ENCODE results near the gene FGF12. TPM values are rescaled to one million over a fixed set of nuclear protein-coding genes. Genes with fewer than 3 reads are reported as not detected.
"Not testable (repeated sequence)": the region's sequence is repeated elsewhere in the genome, so short reads cannot be mapped to it uniquely, and the experiment has no call there.

The FGF12 gene
- total RNA-seq, 2 experiments from 2014 or later = not detected

- ChIA-PET CTCF (no interaction called here), POLR2A (no interaction called here)
- no peaks in the 10 kb centered on the region for H3K36me3 Mint-ChIP-seq (ENCODE audit: low read depth)
- no peaks in the 10 kb centered on the region for H3K4me1 Mint-ChIP-seq (ENCODE audit: low read depth)
- H3K27ac Mint-ChIP-seq = no peak overlapping the region
- no peak for TF ChIP-seq CTCF (IDR thresholded peaks at IDR 0.05)
- H3K9me3 Mint-ChIP-seq = peaks cover 7% of the 10 kb centered on the region
- H3K4me3 Mint-ChIP-seq = no peak overlapping the region
- DNase-seq (no peak), ATAC-seq (no peak)
- H3K27me3 Mint-ChIP-seq = no peaks in the 10 kb centered on the region
- intact Hi-C loops (cut with micrococcal nuclease) = no loop called here
Measured at GRCh38 chr3:192597913-192598312, 129.4 kb downstream of the FGF12 start.

- H3K9me3 Mint-ChIP-seq = peaks cover 5% of the 10 kb centered on the region
- H3K4me1 Mint-ChIP-seq (ENCODE audit: low read depth) = no peaks in the 10 kb centered on the region
- ChIA-PET CTCF (no interaction called here), POLR2A (no interaction called here)
- H3K4me3 Mint-ChIP-seq = no peak overlapping the region
- no peaks in the 10 kb centered on the region for H3K36me3 Mint-ChIP-seq (ENCODE audit: low read depth)
- no peak overlapping the region for H3K27ac Mint-ChIP-seq
- H3K27me3 Mint-ChIP-seq = no peaks in the 10 kb centered on the region
- intact Hi-C loops (cut with micrococcal nuclease) = no loop called here
- ATAC-seq (no peak), DNase-seq (no peak)
- no peak for TF ChIP-seq CTCF (IDR thresholded peaks at IDR 0.05)
Measured at GRCh38 chr3:192597506-192597905, 129.8 kb downstream of the FGF12 start.

- no peaks in the 10 kb centered on the region for H3K4me1 Mint-ChIP-seq (ENCODE audit: low read depth)
- CTCF ChIA-PET = no interaction called here
Measured at GRCh38 chr3:192578729-192579128, 148.6 kb downstream of the FGF12 start.

GRCh38 chr3:192577811-192578210, 149.5 kb downstream of the FGF12 start:
- Mint-ChIP-seq H3K27ac (no peak overlapping the region), H3K9me3 (peaks cover 4% of the 10 kb centered on the region), H3K27me3 (no peaks in the 10 kb centered on the region), H3K36me3 (ENCODE audit: low read depth) (no peaks in the 10 kb centered on the region), H3K4me3 (no peak overlapping the region), H3K4me1 (ENCODE audit: low read depth) (no peaks in the 10 kb centered on the region)
- DNase-seq (no peak), ATAC-seq (no peak)
- intact Hi-C loops (cut with micrococcal nuclease) = loop anchor here (10.0 kb wide), 1 partner anchor 457 kb away; no protein-coding TSS in a partner anchor
- ChIA-PET CTCF (no interaction called here), POLR2A (no interaction called here)
- no peak for TF ChIP-seq CTCF (IDR thresholded peaks at IDR 0.05)

More at GRCh38 chr3:192578729-192579128, 148.6 kb downstream of the FGF12 start:
- H3K27me3 Mint-ChIP-seq = no peaks in the 10 kb centered on the region
- H3K27ac Mint-ChIP-seq = no peak overlapping the region
- DNase-seq (no peak), ATAC-seq (no peak)
- POLR2A ChIA-PET = no interaction called here
- TF ChIP-seq CTCF (IDR thresholded peaks at IDR 0.05) = no peak
- H3K9me3 Mint-ChIP-seq = peaks cover 4% of the 10 kb centered on the region
- no peak overlapping the region for H3K4me3 Mint-ChIP-seq
- intact Hi-C loops (cut with micrococcal nuclease) = loop anchor here (10.0 kb wide), 1 partner anchor 456 kb away; no protein-coding TSS in a partner anchor
- H3K36me3 Mint-ChIP-seq (ENCODE audit: low read depth) = no peaks in the 10 kb centered on the region

GRCh38 chr3:192577271-192577670, 150.1 kb downstream of the FGF12 start:
- Mint-ChIP-seq H3K4me3 (no peak overlapping the region), H3K36me3 (ENCODE audit: low read depth) (no peaks in the 10 kb centered on the region)

GRCh38 chr3:192576704-192577103, 150.6 kb downstream of the FGF12 start:
- H3K4me1 Mint-ChIP-seq (ENCODE audit: low read depth); H3K36me3 Mint-ChIP-seq (ENCODE audit: low read depth); H3K27ac Mint-ChIP-seq; POLR2A ChIA-PET; CTCF ChIA-PET; H3K4me3 Mint-ChIP-seq; H3K27me3 Mint-ChIP-seq; H3K9me3 Mint-ChIP-seq; ATAC-seq; DNase-seq: not testable (repeated sequence)
- intact Hi-C loops (cut with micrococcal nuclease) = loop anchor here (10.0 kb wide), 1 partner anchor 458 kb away; no protein-coding TSS in a partner anchor

More at GRCh38 chr3:192577271-192577670, 150.1 kb downstream of the FGF12 start:
- ATAC-seq (no peak), DNase-seq (no peak)
- Mint-ChIP-seq H3K27ac (no peak overlapping the region), H3K27me3 (peaks cover under 1% of the 10 kb centered on the region), H3K4me1 (ENCODE audit: low read depth) (no peaks in the 10 kb centered on the region), H3K9me3 (peaks cover 4% of the 10 kb centered on the region)
- POLR2A ChIA-PET = no interaction called here
- intact Hi-C loops (cut with micrococcal nuclease) = loop anchor here (10.0 kb wide), 1 partner anchor 458 kb away; no protein-coding TSS in a partner anchor
- no peak for TF ChIP-seq CTCF (IDR thresholded peaks at IDR 0.05)
- CTCF ChIA-PET = no interaction called here

Measured in activated CD8-positive, alpha-beta T cell treated with anti-CD3 and anti-CD28 coated beads for 36 hours (primary cell).